GF-D8 (cell line): ENCODE results near the gene NOTCH1.

Source experiments
- DNase-seq: peaks from one replicate; lab custom pipeline; 2025; lab: John Stamatoyannopoulos, UW

The NOTCH1 gene

DNA sequence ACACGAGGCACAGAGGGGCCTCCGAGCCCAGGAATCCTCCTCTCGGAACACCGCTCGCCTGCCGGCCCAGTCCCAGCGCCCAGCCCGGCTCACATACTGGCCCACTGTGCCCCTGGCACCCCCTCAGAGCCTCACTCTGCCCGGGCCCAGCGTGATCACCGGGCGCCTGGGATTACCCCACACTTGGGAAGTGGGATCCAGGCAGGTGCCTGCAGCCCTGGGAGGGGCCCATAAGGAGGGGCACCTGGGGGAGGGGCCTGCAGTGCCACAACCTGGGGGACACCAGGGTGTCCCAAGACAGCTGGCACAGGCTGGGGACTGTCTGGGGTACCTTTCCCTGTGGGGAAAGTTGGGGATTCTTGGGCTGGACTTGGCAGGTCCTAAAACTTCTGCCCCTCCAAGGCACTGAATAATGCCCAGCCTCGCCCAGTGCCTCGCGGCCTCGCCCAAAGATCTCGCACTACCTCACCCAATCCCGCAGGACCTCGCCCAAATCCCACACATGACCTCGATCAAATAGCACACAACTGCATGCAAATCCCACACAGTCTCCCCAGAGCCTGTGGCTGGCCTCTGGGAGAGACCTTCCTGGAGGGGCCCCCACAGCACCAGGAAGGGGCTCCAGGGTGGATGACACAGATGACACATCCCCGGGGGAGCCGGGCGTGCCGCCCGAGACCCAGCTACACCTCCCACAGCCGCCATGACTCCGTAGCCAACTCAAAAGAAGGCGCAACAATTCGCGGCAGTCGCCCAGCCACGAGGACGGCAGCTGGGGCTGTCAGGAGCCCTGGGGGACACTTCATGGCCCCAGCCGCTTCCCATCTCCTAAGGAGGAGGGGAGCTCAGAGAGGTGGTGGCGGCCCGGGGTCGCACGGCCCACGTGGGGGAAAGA lies 13.7 kb downstream of the NOTCH1 start:
- no peak for DNase-seq

DNA sequence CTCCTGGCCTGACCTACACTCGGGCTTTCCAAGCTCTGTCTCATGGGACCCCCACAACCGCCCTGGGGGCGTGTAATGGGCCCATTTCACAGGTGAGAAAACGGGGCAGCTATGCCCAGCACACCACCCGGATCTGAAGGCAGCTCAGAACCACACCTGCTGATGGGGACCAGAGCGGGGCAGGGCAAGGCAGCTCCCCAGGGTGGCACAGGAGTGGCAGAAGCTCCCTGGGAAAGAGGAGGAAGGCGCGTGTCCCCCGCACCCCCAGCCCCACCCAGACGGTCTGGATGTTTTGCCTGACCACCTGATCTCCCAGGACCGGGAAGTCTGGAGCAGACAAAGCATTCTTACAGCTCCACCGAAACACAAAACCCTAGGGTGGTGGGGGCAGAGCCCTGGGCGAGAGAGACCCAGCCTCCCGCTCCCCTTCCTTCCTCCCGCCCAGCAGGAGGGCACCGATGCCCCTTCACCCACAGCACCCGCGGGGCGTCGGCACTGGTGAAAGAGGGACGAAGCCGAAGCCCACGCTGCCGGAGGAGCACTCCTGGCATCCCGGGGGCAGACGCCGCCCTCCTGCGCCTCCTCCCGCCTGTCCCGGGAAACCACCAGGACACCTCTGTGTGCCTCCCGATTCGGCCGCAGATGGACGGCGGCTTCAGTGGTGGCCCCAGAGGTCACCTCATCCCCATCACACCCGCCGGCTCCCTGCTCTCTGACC lies 14.5 kb downstream of the NOTCH1 start:
- DNase-seq, result no peak

DNA sequence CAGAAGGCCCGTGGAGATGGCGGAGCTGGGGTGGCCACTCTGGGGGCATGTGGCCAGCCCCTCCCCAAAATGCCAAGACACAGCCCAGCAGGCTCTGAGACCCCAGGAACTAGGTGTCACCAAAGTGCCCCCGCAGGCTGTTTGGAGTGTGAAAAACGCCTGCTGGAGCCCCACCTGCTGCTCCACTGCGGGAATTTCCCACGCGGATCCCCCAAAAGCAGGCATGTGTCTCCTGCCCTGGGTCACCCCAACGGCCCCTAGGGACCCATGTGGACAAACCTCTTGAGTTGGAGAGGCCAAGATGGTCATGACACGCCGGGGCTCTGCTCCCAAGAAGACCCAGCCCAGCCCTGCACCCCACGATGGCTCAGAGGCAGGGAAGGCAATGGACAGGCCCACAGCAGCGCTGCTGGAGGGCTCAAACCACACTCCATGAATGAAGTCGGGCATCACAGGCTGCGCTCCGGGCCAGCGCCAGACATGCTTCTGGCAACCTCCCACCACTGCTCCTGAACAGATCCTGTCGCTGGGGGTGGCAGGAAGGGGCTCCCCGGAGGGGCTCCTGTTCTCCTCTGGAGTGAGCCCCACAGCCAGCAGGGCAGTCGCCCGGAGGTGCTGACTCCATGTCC lies 15.3 kb downstream of the NOTCH1 start:
- no peak for DNase-seq

DNA sequence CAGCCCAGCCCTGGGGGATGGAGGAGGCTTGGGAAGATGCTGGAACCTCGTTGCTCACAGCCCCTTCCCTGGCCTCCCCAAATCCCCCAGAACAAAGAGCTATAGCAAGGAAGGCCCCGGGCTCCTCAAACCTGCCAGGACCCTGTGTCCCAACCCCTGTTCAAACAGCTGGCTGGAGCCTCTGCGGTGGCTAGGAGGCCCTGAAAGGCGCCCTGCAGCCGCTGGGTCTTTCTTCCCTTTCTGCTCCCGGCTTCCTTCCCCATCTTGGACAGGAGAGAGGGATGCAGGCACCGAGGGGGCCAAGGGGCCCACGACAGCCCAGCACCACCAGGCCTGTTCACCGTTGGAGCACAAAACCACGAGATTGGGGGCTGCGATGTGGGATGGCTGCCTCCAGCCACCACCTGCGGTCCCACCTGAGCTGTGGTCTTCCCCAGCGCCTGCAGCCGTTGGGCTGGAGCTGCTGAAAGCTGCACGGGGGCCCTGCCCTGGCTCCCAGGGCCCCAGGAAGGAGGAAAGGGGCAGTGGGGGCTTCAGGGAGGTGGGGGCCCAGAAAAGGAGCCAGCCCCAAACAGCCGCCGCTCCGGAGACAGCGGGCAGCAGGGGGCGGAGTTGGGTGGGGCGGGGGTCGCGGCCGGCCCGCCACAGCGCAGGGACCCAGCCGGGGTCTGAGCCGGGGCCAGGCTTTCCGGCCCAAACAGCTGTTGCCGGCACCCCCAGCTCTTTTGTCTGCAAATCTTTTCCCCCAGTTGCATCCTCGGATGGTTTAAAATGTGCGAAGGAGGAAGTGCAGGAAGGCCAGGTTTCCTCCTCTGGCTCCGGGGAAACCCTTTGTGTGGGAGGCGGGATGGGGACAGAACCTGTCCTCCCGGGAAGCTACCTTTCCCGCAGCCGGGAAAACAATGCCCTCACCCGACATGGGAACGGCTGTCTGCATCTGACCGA lies 16.1 kb downstream of the NOTCH1 start:
- DNase-seq, result no peak

DNA sequence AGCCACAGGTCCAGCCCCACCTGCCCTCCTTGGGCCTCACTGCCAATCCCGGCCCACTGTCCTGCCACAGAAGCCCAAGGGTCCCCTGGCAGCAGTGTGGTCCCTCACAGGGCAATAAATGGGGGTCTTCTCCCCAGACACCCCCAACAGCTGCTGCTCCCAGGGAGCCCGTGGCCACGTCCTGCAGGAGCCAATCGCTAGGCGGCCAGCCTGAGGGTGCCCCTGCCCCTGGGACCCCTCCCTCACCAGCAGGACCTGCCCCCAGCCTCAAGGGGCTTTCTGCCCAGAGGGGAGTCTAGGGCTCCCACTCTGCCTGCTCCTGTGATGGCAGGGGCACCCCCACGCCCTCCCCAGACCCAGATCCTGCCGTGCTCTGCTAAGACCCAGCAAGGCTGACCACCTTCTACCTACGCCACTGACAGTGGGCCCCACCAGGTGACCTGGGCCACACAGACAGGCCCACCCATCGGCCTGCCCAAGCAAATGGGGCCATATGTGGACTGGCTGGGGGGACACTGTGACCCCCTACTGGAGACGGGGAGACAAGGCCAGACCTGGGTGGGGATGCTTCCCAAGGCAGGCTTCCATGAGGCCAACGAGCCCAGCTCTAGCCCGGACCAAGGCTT lies 17.0 kb downstream of the NOTCH1 start:
- no peak for DNase-seq

DNA sequence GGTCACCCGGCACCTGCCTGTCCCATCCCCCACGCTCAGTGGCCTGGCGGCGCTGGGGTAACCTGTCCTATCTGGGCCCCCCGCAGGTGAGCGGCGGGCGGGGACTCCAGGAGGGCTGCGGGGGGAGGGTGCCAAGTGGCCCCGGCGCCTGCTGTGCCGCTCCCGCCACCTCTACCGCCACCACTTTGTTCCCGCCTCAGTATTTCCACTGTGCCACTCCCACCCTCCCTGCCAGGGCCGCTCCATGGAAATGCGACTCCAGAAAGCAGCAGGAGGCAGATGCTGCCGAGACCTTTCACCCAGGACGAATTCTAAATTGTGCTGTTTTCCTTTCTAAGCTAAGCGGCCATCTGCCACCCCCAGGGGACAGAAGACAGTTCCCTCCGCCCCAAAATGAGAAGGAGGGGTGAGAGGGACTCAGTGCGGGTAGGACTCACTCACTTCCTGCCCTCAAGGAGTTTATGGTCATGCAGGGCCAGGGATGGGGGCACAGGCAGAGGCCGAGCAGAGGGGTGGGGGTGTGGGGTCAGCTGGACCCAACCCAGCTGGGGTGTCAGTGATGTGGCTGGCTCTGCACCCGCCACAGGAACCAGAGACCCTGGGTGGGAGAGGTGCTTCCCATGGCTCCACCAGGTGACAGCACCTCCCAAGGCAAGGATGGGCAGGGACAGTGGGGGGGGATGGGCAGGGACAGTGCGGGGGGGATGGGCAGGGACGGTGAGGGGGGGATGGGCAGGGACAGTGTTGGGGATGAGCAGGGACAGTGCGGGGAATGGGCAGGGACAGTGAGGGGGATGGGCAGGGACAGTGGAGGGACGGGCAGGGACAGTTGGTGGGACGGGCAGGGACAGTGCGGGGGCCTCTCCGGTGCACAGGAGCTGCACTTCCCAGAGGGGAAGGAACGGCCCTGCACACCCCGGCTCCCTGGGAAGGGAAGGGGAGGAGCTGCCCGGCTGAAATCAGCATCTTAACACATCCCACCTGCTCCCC lies 17.8 kb downstream of the NOTCH1 start:
- DNase-seq, result no peak

DNA sequence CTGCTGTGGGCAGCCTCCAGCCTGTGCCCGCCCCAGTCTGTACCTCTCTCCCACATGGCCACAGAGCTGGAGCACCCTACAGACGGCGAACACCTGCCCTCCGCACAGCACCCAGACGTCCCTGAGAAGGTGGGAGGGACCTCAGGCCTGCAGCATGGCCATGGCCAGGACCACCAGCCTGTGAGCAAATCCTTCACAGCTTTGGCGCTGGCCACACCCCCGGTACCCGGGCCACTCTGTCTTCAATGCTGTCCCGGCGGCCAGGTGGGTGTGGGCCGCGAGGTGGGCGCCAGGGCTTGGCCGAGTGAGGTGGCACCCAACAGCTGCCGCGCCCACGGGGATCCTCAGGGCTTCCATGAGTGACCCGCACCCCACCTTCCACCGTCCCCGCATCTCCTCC lies 18.7 kb downstream of the NOTCH1 start:
- no peak for DNase-seq

DNA sequence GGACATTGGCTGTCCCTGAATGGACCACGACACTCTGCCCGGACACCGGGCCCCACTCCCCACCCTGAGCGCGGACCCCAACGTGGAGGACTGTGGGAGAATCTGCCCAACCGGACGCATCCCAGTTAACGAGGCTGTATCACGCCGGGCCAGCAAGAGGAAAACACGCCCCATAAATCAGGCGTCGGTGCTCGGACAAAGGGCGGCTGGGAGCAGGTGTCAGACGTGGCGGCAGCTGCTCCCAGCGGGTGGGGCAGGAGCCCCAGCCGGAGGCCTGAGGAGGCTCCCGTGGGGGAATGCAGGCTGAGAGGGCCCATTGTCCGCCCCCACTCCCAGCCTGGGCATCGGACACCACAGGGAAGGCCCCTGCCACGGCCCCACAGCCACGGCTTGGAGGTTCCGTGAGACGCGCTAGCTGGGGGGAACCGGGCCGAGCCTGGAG lies 19.2 kb downstream of the NOTCH1 start:
- no peak for DNase-seq

DNA sequence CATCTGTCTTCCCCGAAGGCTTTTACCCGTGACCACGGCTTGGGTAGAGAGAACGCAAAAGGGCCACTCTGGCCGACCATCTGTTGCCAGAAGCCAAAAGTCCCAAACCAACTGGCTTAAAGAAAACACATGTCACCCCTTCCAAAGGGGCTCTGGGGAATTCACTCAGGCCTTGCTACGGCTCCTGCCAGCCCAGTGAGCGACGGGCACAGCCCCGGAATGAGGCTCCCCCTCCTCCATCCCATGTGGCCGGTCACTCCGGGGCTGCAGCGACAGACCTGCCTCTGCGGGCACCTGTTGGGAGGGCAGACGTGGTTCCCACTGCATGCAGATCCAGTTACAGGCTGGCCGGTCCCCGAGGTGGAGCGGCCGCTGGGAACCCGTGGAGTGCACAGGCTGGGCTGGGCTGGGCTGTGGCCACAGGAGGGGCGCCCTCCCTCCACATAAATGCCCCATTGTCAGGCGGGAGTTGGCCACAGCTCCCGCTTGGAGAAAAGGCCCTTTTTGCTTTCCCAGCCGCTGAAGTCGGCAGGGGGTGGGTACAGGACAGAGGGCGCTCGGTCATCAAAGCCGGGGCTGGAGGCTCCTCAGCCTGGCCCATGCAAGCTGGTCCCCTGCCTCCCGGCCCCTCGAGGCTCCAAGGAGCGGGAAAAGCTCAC lies 19.9 kb downstream of the NOTCH1 start:
- DNase-seq, result no peak

DNA sequence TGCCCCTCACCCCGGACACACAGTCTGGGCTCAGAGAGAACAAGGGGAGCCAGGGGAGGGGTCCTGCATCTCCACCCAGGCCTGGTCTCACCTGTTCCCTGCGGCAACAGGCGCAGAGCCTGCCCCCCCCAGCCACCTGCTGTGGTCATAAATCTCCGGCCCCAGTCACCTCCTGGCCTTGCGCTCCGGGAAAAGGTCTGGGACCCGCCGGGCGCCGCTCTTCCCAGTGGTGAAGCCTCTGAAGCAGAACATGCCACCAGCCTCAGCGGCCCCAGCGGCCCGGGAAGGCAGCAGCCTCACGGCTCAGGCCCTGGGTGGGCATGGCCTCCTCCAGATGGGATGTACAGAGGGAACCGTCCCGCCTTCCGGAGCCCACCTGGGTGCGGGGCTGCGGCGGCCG lies 20.6 kb downstream of the NOTCH1 start:
- DNase-seq, result no peak

DNA sequence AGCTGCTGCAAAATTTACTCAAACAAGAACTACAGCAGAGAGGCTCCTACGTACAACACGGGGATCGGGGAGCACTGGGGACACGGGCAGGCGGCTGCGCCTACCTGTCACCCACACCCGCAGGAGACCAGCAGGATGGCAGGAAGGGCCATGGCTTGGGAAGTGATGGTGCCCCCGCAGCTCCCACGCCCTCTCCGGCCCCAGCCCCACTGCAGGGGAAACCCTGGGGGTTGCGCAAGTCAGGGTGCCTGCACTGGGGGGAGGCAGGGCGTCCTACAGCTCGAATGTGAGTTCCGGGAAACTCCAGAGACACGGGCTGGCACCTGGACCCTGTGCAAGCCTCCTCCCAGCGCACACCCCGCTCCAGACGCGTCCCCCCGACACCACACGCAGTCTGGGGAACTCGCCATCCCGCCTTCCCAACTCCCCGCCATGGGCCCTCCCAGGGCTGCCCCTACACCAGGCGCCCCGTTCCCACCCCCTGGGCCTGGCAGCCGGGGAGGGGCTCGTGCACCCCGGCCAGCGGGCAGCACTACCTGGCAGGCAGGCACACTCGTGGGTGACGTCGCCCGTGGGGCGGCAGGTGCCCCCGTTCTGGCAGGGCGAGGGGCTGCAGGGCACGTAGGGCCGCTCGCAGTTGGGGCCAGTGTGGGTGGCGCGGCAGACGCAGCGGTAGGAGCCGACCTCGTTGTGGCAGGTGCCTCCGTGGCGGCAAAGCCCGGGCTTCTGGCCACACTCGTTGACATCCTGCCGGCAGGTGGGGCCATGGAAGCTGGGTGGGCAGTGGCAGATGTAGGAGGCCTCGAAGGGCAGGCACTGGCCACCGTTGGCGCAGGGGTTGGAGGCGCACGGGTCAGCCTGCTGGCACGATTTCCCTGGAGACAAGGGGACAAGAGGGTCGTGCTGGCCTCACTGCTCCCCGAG lies 23.3 kb downstream of the NOTCH1 start:
- no peak for DNase-seq

DNA sequence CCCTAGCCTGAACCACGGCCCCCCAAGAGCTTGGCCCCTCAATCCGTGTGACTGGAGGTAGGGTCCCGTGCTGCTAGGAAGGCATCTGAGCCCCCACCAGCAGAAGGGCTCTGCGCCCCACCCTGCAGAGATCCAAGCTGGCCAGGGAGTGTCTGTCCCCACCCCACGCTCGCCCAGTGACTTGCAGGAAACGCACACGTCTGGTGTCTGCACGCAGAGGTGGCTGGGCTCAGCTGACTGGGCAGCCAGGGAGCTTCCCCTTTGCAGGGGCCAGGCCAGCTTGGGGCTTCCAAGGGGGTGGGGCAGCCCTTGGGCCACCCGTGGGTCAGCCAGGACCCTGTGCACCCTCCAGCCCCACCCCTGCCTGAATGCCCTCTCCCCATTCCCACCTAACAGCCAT lies 24.3 kb downstream of the NOTCH1 start:
- no peak for DNase-seq

DNA sequence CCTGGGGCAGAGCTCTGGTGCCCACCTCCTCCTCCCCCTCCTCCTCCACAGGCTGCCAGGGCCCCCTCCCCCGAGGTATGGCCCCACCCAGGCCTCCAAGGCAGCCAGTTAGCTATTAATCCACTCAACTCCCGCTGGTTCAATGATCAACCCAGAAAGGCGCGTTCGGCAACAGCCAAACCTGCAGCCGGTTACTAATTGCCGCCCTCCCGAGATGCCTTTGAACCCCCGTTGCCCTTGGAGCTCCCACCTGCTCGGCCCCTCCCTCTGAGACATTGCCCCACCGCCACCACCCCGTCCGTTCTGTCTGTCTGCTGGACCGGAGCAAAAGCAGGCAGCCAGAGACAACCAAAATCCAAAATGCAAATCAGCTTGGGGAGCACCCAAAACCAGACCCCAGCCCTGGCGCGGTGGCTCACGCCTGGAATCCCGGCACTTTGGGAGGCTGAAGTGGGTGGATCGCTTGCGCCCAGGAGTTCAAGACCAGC lies 25.8 kb downstream of the NOTCH1 start:
- DNase-seq, result no peak

DNA sequence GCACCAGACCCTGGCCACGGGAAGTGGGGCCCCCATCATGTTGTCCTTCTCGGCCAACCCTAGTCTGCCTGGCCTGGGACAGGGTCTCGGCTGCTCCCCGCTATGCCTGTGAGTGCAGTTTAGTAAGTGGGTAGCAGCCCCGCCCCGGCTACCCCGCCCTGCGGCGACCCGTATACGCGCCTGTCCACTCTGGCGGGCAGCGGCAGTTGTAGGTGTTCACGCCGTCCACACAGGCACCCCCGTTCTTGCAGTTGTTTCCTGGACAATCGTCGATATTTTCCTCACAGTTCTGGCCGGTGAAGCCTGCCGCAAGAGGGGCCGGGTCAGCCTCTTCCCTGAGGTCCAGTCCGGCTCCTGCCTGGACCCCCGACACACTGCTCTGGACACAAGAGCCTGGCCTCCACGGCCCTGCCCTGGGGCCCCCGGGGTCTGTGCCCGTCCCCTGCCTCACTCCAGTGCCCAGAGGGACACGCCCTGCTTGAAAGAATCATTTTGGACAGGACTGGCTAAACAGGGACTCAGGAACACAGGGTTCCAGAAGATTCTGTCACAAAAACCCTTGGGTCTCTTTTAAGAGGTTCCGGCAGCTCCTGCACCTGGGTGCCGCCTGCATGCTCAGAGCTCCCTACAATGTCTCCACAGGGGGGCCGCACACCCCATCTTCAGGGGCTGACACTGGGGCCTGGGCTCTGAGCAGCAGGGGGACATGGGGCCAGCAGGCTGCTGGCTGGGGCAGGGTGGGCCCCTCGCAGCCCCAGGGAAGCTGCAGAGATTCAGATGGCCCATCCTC lies 26.4 kb downstream of the NOTCH1 start:
- no peak for DNase-seq

DNA sequence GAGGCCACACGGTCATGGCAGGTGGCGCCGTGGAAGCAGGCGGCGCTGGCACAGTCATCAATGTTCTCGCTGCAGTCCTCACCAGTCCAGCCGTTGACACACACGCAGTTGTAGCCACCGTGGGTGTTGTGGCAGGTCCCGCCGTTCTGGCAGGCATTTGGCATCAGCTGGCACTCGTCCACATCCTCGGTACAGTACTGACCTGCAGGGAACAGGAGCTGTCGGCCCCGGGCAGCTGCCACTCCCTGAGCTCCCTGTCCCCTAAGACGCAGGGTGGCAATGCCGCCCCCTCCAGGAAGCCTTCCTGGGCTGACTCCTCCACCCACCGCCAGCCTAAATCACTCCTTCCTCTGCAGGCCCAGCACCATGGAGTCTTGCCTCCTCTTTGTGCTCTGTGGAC lies 27.2 kb downstream of the NOTCH1 start:
- no peak for DNase-seq

DNA sequence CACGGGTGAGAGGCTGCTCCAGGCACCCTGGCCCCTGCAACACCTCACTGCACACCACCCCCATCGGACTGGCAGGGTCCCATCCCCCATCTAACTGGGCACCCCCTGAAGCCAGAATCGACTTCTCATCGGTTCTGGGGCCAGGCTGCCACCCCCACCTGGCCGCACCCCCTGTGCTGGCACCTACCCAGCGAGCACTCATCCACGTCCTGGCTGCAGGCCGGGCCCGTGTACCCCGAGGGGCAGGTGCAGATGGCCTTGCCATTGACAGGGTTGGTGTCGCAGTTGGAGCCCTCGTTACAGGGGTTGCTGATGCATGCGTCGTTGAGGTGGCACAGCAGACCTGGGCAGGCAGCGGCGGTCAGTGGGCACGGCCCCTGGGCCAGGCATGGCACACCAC lies 27.9 kb downstream of the NOTCH1 start:
- no peak for DNase-seq

DNA sequence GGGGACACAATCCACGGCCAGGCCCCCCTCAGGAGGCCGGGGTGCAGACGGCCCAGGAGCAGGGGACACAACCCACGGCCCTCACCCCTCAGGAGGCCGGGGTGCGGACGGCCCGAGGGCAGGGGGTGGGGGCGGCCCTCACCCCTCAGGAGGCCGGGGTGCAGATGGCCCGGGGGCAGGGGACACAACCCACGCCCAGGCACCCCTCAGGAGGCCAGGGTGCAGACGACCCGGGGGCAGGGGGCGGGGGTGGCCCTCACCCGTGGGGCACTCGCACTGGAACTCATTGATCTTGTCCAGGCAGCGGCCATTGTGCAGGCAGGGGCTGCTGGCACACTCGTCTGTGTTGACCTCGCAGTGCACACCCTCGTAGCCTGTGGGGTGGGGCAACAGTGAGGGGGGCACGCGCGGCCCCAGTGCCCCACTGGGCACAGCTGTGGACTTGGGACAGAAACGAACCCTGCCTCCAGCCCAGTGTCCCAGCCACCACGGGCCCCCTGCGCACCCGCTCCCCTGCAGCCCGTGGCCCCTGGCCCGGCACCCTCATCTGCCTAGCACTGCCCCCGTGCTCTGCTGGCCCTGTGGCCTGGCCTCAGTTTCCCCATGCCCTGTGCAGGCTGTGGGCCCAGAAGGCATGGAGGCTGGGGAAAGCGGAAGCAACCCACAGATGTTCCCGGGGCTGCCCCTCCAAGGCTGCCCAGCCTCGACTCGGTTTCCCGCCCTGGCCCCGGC lies 28.7 kb downstream of the NOTCH1 start:
- DNase-seq, result no peak
